NCI-H345 (cell line): ENCODE measurements around the gene ANKRD44.

Experiments used
- DNase-seq: peaks from one replicate; lab custom pipeline; 2025; lab: John Stamatoyannopoulos, UW

ANKRD44 gene

DNA sequence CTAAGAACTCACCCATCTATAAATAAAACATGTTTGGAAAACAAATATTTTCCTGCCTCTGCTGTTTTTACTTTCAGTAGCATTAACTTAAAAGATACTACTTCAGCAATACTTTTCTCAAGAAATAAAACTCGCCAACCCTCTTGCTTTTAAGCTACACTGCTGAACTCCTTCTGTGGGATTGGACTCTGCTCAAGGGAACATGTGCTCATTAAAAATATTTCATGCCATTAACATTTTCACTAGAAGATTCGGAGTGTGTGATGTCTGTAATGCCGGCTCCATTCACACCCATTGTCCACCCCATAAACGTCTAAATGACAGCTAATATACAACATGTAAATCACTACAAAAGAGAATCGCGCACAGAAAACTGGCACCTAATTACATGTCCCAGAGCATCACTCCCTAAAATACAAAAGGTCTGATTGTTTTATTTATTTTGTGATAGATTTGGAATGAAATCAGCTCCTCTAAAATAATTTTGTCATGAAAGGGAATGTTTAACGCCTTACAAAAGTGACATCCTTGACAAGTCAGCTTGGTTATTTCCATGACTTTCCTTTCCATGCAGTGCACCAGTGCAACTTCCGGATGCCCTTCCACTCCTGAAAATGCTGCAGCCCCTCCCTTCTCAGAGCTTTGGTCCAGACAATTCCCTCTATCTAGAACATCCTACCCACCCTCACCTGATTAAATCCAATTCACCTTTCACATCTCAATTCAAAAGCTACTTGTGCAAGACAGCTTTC is 73.1 kb downstream of the ANKRD44 start:
- DNase-seq = no peak

- no peak for DNase-seq
Measured at GRCh38 chr2:197236816-197237215, 73.8 kb downstream of the ANKRD44 start.

DNA sequence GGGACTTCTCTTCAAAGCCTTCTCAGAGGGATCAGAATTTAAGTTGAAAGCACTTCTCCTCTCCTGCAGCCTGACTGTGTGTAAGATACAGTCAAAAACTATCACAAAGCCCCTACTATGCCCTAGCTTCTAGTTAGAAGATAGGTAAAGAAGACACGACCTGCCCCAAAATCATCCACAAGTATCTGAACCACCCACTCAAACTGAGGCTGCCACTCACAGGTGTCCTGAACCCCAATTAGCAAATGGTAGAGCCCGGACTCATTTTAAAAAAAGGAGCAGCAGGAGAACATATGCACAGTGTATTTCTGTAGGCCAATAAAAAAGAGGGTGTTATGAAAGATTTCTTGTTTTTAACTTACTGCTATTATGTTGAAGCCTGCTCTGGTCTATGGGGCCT is 74.4 kb downstream of the ANKRD44 start:
- no peak for DNase-seq

DNA sequence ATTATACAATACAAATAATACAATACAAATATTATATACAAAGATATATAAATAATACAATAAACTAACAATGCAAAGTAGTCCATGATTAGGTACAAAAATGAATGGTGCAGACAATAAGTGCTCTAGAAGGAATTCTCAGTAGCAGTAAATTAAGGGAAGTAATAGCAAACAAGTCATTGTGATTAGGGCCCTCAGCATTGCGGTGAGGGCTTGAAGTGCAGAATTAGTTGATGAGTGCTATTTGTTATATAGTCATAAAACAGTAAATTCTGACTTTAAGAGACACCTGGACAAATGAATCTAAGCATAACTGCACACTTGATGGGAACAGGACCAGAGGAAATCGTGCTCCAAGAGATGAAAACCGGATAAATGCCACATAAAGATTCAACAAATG is 74.9 kb downstream of the ANKRD44 start:
- no peak for DNase-seq

GRCh38 chr2:197234671-197235191 is 75.8 kb downstream of the ANKRD44 start:
- no peak for DNase-seq

DNA sequence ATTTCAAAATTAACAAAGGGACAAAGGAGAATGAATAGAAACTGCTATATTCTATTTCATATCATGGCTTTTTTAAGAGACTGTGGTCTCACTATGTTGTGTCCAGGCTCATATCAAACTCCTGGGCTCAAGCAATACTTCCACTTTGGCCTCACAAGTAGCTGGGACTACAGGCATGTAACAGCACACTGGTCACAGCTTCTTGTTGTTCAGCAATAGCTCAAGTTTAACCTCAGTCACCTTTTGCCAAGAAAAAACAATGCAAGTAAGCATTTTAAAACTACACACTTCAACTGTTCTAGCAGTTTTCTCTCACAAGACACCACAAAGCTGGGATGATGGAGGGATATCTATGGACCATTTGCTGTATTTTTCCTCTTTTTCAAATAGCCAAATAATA is 77.1 kb downstream of the ANKRD44 start:
- no peak for DNase-seq

GRCh38 chr2:197232010-197232409 is 78.6 kb downstream of the ANKRD44 start:
- no peak for DNase-seq

DNA sequence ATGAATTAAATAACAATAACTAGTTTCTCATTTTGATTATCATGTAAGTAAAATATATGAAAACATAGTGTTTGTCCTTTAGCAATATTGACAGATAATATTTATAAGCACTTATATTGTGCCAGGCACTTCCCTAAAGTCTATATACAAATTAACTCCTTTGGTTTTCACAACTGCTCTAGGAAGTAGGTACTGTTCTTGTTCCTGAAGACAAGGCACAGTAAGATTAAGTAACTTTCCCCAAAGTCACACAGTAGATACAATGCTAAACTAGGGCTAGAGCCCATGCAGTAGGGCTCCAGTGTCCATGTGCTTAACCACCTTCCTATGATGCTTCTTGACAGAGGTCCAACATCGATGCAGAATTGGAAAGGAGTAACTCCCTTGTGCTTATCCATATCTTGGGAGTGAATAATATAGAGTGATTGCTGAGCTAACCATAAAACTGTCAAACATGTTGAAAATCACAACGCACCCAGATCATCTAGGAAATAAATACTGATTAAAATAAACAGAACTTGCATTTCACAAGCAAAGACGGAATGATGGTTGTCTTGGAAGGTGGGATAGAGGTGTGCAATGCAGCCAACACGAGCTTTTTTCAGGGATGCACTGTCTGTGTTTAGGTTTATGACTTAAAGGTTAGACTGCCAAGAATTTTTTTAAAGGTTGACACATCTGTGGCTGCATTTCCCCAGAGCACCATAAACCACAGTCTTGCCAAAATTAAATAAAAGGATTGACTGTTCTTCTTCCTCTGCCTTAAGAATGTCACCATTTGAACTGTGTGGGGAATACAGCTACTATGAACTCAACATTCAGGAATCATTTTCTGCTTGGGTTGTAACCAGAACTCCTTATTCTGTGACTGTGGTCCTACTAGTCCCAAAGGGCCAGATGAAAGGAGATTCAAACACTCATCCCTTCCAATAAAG is 80.8 kb downstream of the ANKRD44 start:
- DNase-seq = no peak

GRCh38 chr2:197223451-197223850 is 87.1 kb downstream of the ANKRD44 start:
- DNase-seq = no peak

DNA sequence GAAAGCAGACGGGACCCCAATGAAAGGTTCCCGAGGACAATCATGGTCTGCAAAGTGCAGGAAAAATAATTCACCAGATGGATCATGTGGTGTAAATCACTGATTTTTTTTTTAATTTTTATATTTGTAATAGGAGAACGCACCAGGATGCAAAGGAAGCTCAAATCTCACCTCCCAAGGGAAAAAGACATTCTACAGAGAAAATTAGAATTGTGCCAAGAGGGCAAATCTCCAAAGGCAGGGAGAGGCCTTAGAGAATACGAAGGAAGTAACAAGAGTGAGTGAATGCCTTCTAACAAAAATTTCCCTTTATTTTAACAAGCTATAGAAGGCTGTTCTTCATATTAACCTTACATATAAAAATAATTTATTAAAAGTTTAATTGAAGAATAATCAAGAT is 90.9 kb downstream of the ANKRD44 start:
- no peak for DNase-seq

DNA sequence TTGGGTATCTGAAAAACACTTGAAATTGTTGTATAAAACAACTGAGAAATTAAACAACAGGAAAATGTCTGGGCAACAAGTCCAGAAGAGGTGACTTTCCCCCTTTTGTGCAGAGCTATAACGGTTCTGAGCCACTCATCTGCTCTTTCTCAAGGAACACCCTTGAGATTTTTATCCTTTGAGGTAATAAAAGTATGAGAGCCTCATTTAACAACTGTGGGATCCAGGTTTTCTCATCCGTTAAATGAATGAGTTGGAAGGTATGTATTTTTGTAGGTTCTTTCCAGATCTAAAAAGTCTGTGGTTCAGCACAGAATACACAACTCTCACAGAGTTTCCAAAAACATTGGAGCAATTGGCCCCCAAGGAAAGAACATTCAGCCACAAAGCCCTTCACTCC is 93.0 kb downstream of the ANKRD44 start:
- DNase-seq = no peak

GRCh38 chr2:197216361-197216979 is 94.1 kb downstream of the ANKRD44 start:
- DNase-seq = no peak

DNA sequence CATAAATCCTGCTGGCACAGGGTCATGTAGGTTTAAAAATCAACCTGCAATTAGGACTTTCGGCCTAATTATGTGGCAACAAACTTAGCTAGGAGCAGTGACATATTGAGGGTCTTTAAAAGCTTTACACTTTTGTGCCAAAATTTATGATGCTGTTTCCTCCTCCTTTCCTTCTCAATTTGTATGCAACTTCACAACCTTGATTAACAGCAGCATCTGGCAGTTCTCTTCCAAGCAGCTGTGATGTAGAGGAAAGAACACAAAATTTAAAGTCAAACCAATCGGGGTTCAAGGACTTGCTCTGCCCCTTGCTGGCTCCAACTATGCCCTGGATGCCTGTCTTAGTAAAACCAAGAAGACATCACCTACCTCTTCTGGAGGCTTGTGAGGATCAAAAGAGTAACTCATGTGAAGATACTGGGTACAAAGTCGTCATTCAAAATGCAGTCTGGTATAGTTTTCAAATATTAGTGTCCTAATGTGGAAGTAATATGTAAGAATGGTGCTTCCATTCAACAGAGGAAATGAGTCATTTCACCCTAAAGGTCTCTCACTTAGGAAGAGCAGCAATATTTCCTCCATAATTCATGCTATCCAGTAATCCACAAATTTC is 94.7 kb downstream of the ANKRD44 start:
- no peak for DNase-seq

DNA sequence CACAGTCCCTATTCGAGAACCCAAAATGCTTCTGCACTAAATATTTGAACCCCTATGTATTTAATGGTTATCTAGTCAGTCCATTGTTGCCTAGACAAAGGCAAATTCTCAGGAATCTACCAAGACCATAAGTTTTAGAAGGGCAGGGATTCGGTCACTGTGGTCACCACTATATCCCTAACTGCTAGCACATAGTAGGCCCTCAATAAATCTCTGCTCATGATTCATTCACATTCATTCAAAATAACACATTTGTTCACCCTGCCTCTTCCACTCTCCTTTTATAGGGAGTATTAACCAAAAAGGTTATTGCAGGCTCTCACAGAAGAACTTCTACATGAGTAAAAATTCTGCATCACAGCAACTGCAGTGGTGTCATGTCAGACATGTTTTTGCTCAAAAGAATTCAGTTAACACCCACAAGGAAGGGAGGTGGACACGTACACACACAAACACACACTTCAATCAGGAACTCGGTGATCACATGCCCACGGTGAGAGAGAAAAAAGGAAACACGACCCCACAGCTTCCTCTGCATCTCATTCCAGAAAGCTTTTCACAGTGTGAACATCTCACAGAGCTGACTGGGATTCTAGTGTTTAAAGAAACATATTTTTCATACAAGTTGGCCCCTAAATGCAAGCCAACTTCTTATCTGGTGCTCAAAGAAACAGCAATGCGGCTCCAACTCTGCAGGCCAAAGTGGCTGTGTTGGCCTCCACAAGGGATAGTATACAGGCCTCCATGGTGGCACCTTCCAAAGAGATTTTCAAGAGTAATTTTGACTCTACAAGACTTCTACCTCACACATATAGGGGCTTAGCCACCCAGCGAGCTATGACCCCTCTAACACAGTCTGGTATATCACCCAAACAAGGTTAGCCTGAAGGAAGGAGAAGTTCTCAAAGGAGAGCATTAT is 98.0 kb downstream of the ANKRD44 start:
- no peak for DNase-seq

DNA sequence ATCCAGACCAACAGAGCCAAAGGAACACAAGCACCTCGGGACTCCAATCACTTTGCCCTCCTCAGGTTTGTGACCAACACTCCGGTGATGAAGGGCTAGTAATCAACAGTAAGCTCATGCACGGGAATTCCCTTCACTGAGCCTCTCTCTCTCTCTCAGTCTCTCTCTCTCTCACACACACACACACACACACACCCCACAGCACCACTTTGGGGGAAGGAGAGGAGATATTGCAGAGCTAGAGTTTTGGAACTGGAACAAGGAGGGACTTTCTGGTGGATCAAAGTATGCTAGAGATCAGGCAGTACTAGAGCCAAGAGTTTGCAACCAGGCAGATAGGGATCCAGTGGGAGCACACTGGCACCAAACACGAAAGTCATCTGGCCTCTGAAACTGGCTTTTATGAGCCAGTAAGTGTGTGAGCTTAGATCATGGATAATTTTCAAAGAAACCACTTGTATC is 98.7 kb downstream of the ANKRD44 start:
- no peak for DNase-seq

GRCh38 chr2:197210430-197210829 is 100.2 kb downstream of the ANKRD44 start:
- no peak for DNase-seq

- DNase-seq = no peak
Measured at GRCh38 chr2:197209742-197210408, 100.7 kb downstream of the ANKRD44 start.

DNA sequence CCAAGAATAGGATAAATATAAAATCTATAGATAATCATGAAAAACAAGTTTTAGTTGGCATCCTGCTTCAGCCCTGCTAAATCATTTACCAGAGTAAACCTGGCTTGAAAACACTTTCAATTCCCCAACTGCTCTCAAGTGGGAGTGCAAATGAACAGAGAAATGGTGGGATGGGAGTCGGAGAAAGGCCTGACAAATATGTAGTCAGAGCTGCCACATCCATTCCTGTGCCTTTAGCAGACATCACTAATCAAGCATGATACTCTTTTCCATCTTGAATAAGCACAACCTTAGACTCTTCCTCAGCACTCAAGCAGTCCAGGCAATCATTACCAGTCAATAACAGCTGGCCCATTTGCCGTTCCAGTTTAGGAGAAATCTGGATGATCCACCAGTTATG is 101.3 kb downstream of the ANKRD44 start:
- DNase-seq = no peak

- DNase-seq = no peak
Measured at GRCh38 chr2:197208841-197209240, 101.7 kb downstream of the ANKRD44 start.

DNA sequence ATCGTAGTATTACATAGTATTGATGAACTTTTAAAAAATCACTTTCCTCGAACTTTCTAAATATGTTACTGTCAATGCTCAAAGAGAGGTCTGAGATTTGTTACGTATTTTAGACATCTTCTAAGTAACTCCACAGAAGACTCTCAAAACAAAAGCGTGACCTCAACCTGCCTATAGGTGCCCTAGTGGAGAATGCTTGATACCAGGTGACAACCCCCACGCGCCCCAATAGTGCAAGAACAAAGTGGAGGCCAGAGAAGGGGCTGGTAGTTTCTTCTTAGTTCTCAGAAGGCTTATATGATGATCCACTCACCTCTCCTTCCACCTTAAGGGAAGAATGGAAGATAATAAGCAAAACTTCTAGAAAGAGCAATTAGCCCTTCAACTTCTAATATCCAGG is 102.6 kb downstream of the ANKRD44 start:
- DNase-seq = no peak
